Limb (tissue), 2 donors: ENCODE data around the gene DFFB.
"Not testable (repeated sequence)": the region's sequence is repeated elsewhere in the genome, so short reads cannot be mapped to it uniquely, and the experiment has no call there.

ENCODE experiments used
- DNase-seq, 2 donors: peaks; one replicate each; pipeline ENCODE4 v3.0.0-alpha.2; 2016; ENCODE audit errors: extremely low spot score in 2 of 2

DFFB gene

GRCh38 chr1:3908886-3909517, 51.7 kb downstream of the DFFB start:
- no peak for DNase-seq

- DNase-seq: no peak
Observed at GRCh38 chr1:3909615-3910014, 52.3 kb downstream of the DFFB start.

- no peak for DNase-seq
Observed at GRCh38 chr1:3910049-3910731, 52.9 kb downstream of the DFFB start.

- DNase-seq: peak; percentile 51 to 88
Observed at GRCh38 chr1:3910857-3911845, 53.9 kb downstream of the DFFB start.

GRCh38 chr1:3911981-3912808, 54.9 kb downstream of the DFFB start:
- peak in 1 of 2 donors; percentile 23 for DNase-seq

GRCh38 chr1:3912809-3913685, 55.8 kb downstream of the DFFB start:
- peak in 1 of 2 donors; percentile 21 for DNase-seq

GRCh38 chr1:3914331-3914851, 57.1 kb downstream of the DFFB start:
- DNase-seq: peak in 1 of 2 donors; percentile 19

GRCh38 chr1:3914911-3915310, 57.6 kb downstream of the DFFB start:
- peak in 1 of 2 donors; percentile 16 for DNase-seq

GRCh38 chr1:3915551-3916121, 58.4 kb downstream of the DFFB start:
- DNase-seq: peak in 1 of 2 donors; percentile 10

- DNase-seq: peak in 1 of 2 donors; percentile 8
Observed at GRCh38 chr1:3917761-3918160, 60.5 kb downstream of the DFFB start.

- not testable (repeated sequence) for DNase-seq
Observed at GRCh38 chr1:3918359-3918758, 61.1 kb downstream of the DFFB start.

GRCh38 chr1:3918966-3919611, 61.8 kb downstream of the DFFB start:
- DNase-seq: no peak

GRCh38 chr1:3919706-3920105, 62.4 kb downstream of the DFFB start:
- no peak for DNase-seq

- peak in 1 of 2 donors; percentile 2 for DNase-seq
Observed at GRCh38 chr1:3921765-3922164, 64.5 kb downstream of the DFFB start.

- DNase-seq: no peak
Observed at GRCh38 chr1:3922201-3922725, 65.0 kb downstream of the DFFB start.

- DNase-seq: no peak
Observed at GRCh38 chr1:3922851-3923250, 65.6 kb downstream of the DFFB start.

GRCh38 chr1:3923378-3924185, 66.3 kb downstream of the DFFB start:
- DNase-seq: no peak
